AG08396 (cell line): ENCODE measurements around the gene ARSB.
"Not testable (repeated sequence)": the region's sequence is repeated elsewhere in the genome, so short reads cannot be mapped to it uniquely, and the experiment has no call there.

Experiments
- DNase-seq: peaks from one replicate; pipeline ENCODE4 v3.0.0; 2012; ENCODE audit warnings: low spot score, mixed read lengths

ARSB gene

DNA sequence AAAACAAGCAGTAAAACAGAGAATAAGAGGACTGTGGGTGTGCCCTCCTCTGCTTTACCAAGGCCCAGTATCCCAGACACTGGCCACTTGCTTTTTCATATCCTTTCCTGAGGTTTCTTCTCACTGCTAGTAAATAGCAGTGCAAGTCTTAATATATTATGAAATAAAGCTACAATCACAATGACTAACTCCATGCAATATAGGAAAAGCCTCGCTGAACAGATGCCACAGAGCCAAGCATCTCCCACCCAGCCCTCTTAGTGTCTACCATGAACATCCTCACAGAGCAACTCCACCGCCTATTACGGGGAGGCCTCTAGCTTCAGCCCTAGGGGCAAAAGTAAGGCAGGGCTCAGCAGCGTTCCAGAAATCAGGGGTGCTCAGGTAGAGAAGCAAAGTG, 205.8 kb downstream of the ARSB start:
- DNase-seq = no peak

DNA sequence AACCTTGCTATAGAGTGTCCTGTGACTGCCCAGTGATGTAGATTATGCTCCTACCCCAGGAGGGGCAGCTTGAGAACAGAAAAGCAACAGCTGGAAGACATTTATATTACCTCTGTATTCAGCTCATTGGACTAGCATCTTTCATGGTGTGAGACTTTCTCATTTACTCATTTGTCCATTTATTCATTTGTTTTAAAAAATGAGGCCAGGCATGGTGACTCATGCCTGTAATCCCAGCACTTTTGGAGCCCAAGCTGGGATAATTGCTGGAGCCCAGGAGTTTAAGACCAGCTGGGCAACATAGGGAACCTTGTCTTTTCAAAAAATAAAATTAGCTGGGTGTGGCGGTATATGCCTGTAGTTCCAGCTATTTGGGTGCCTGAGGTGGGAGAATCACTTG, 206.6 kb downstream of the ARSB start:
- DNase-seq = no peak

DNA sequence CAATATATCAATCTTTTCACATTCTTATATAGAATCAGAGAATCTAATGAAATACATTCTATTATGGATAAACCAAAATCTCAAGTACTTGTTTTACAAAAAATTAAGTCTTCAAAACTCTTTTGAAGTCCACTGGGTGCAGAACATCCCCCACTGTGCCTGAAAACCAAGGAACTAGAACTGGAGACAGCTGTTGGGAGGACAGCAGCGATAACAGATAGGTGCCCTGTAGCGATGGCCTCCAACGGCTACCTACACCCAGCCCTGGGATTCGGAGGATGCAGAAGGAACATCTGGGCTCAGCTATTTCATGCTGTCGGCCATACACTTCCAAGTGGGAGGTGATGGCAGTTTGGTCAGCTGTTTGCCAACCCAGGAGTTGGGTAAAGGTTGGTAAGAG, 207.2 kb downstream of the ARSB start:
- no peak for DNase-seq

GRCh38 chr5:78776637-78777036, 208.5 kb downstream of the ARSB start:
- DNase-seq = no peak

GRCh38 chr5:78773655-78774054, 211.5 kb downstream of the ARSB start:
- DNase-seq = no peak

DNA sequence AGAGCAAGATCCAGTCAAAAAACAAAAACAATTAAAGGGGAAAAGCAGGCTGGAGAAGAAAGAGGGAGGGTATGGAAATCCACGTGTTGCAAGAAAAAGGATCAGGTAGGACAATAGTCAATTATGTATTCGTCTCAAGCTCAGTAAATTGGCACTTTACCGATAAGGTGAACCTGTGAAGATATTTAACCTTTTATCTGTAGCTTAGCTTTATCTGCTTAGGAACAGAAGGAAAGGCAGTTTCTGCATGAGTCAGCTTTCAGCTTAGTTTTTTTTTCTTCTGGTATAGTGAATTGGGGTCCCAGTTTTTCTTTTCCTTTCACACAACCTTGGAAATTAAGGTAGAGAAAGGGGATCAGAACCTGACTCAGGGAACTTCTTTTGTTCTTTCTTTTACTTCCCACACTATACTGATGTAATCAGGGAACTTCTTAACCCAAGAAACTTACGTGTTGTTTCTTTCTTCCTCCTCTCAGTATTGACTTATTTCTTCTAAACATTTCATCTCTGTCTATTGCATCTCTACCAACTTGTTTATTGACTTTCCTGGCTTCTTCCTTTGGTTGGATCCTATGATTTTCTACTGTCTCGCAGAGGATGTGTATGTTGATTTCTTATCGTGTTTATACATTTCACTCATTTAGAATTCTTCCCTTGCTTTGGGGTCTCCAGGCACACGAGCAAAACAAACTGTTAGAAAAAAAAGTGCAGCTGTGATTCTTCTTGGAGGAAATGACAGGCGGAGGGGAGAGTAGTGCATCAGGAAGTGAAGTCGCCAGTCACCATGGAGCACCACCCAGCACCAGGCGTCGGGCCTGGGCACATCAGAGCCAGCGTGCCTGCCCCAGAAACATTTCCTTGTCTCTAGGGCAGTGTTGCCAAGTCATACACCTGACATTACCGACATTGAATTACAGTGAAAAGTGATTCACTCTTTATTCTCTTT, 213.6 kb downstream of the ARSB start:
- DNase-seq = no peak

GRCh38 chr5:78768781-78769380, 216.2 kb downstream of the ARSB start:
- DNase-seq = no peak

DNA sequence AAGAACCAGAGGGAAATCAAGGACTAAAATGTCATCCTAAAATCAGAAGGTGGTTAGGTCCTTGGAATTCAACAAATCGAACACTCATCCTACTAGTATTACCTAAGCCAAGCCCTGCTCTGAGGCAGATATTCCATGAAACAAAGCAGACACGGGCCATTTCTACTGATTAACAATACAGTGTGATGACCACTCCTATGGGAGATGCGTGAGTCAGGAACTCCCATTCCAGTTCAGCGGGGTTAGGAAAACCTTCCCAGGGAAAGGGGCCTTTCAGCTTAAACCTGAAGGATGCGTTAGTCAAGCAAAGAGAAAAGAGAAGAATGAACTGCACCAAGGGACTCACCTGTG, 218.7 kb downstream of the ARSB start:
- DNase-seq = no peak

- no peak for DNase-seq
Measured at GRCh38 chr5:78765756-78766411, 219.2 kb downstream of the ARSB start.

DNA sequence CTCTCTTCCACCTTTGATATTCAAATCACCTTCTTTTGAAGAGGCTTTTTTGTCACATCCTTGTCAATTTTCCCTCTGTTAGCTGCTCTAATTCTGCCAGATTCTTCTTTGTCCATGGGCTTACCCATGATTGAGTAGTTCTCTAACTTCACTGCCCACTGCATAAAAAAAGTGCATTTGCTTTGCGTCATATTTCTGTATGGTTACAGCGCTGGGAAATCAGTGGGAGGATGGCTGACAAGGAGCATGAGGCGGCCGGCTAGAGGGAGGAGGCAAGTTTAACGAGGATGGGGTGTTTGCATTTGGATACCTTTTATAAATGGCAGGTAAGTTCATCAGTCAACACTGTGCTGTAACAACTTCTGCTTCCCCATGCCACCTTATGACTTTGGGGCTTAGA, 220.0 kb downstream of the ARSB start:
- no peak for DNase-seq

DNA sequence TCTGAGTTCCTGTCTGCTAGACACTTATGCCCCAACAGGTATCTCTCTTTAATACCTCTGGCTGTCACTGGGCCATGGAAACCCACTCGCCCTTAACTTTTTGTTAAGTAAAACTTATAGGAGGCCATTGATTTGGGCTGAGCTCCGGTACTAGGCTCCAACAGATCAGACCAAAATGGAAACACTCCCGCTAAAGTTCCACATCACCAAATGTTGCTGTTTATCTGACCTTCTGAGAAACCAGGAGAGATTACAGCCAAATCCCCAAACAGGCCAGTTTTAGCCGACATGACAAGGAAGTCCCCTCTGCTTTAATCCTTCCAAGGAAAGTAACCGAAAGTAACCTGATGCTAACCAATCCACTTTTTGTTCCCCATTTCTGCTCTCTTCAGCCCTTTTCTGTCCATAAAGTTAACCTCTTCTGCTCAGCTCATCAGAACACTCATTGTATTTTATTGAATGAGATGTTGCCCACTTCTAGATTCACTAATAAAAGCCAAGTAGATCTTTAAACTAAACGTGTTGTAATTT, 221.4 kb downstream of the ARSB start:
- no peak for DNase-seq

- not testable (repeated sequence) for DNase-seq
Measured at GRCh38 chr5:78762743-78763142, 222.4 kb downstream of the ARSB start.

GRCh38 chr5:78761840-78762239, 223.3 kb downstream of the ARSB start:
- DNase-seq = no peak

DNA sequence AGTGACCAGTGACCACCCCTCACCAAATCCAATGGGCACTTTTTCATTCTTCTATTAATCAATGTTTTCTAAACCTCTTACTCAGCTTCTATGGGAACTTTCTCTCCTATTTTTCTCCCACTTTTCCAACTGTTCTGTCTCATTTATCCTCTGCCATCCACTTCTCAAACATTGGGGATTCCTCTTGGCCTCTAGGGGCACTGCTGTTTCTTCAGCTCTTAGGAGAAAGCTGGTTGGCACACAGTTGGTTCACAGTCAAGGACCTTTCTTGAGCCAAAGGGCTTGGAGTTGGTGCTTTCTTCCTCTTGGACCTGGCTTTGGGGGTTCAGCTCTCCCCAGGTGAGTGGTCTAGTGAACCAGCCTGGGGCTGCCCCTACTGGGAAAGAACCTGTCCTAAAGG, 224.3 kb downstream of the ARSB start:
- no peak for DNase-seq

GRCh38 chr5:78760366-78760765, 224.7 kb downstream of the ARSB start:
- DNase-seq = no peak

GRCh38 chr5:78758169-78758839, 226.8 kb downstream of the ARSB start:
- no peak for DNase-seq

DNA sequence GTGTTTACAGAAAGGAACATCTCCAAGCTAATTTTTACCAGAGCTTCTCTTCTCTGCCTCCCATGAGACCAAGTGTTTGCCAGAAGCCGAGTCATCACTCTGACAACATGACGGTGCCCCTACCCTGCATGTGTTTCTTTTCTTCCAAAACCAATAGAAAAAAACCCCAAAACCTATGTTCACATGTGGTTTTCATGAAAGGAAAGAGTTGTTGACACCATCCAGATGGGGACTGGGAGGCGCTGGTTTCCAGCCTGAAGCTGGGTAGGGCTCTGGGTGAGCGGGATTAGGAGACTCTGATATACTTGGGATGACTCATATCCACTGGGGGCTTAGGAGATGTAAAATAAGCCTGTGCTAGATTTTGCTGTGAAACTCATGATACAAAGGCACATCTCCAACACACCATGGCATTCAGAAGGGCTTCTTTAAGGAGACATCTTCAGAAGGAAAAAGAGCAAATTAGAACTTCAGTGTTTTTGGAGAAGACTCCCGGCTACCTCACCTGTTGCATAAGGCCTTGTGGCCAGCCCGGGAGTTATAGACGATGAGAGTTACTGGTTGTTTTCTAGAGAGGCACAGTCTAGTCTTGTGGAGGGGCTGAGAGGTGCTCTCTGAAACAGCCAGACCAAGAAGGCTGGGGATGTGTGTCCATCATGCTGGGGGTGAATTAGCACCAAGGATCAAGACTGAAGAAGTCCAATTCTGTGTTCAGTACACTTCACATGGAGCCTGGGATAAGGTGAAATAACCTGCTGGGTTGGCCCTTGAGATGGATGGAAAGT, 227.6 kb downstream of the ARSB start:
- DNase-seq = no peak

GRCh38 chr5:78756858-78757257, 228.3 kb downstream of the ARSB start:
- DNase-seq = no peak

DNA sequence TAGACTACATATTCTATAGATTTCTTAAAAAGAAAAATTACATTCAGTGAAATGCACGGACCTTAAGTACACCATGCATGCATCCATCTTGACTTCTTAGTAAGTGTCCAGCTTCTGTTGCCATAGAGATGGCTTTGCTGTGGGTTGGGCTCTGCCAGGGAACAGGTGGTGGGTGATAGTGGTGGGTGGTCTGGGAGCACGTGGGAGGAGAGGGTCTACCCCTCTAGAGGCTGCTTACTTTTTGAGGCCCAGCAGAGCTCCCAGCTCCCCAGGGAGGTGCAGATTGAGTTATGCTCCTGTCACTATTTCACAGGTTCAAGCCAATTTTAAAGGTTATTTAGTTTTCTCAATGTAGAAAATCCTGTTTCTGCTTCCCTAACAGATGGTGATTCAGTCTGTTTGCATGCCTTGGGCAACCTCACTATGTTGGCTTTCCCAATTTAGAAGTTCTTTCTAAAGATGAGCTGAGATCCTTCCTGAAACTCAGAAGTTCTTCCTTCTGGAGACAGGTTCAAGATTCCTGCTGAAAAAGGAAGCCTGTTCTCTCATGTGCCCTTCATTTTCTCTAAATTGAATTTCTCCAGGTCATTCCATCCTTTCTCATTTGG, 229.2 kb downstream of the ARSB start:
- DNase-seq = no peak

- DNase-seq = no peak
Measured at GRCh38 chr5:78754655-78755054, 230.5 kb downstream of the ARSB start.

GRCh38 chr5:78753093-78753531, 232.0 kb downstream of the ARSB start:
- no peak for DNase-seq
